NCI-H1417 treated with DMSO at 0.1 percent for 48 hours (cell line): Measurements from ENCODE around the gene LRRC32.

Source experiments
- DNase-seq: peaks from one replicate; lab custom pipeline; 2025; lab: John Stamatoyannopoulos, UW

LRRC32 gene

GRCh38 chr11:76678321-76678720 is 7.8 kb upstream of the LRRC32 start:
- no peak for DNase-seq

- DNase-seq = no peak
Observed at GRCh38 chr11:76677458-76677765, 6.9 kb upstream of the LRRC32 start.

GRCh38 chr11:76676636-76677457 is 6.3 kb upstream of the LRRC32 start:
- no peak for DNase-seq

- no peak for DNase-seq
Observed at GRCh38 chr11:76674517-76675400, 4.2 kb upstream of the LRRC32 start.

- DNase-seq = no peak
Observed at GRCh38 chr11:76673176-76674142, 2.9 kb upstream of the LRRC32 start.

GRCh38 chr11:76672431-76673175 is 2.1 kb upstream of the LRRC32 start:
- DNase-seq = no peak

- DNase-seq = no peak
Observed at GRCh38 chr11:76671626-76672309, 1.2 kb upstream of the LRRC32 start.

GRCh38 chr11:76671237-76671592 is 668 bp upstream of the LRRC32 start:
- no peak for DNase-seq

GRCh38 chr11:76669901-76670484 is 554 bp downstream of the LRRC32 start:
- DNase-seq = no peak

GRCh38 chr11:76668362-76669155 is 2.0 kb downstream of the LRRC32 start:
- DNase-seq = no peak

GRCh38 chr11:76667856-76668255 is 2.7 kb downstream of the LRRC32 start:
- no peak for DNase-seq

GRCh38 chr11:76667271-76667818 is 3.2 kb downstream of the LRRC32 start:
- DNase-seq = no peak

- DNase-seq = no peak
Observed at GRCh38 chr11:76666830-76667229, 3.7 kb downstream of the LRRC32 start.

- no peak for DNase-seq
Observed at GRCh38 chr11:76666408-76666807, 4.1 kb downstream of the LRRC32 start.

- DNase-seq = no peak
Observed at GRCh38 chr11:76665921-76666351, 4.6 kb downstream of the LRRC32 start.

GRCh38 chr11:76665172-76665571 is 5.4 kb downstream of the LRRC32 start:
- no peak for DNase-seq

- no peak for DNase-seq
Observed at GRCh38 chr11:76664578-76665061, 5.9 kb downstream of the LRRC32 start.

GRCh38 chr11:76663912-76664440 is 6.6 kb downstream of the LRRC32 start:
- DNase-seq = no peak

- no peak for DNase-seq
Observed at GRCh38 chr11:76663486-76663810, 7.1 kb downstream of the LRRC32 start.
